Measurements from ENCODE around the gene CDYL.

CDYL gene

GRCh38 chr6:4983322-4983721 lies 207.1 kb downstream of the CDYL start:
- no peak for TF ChIP-seq CTCF (IDR thresholded peaks at IDR 0.05; ENCODE audit: extremely low read depth, missing control alignments)
- DNase-seq (ENCODE audit: low spot score) = no peak

- no peak for TF ChIP-seq CTCF (IDR thresholded peaks at IDR 0.05; ENCODE audit: extremely low read depth, missing control alignments)
- no peak for DNase-seq (ENCODE audit: low spot score)
Measured at GRCh38 chr6:4986999-4987398, 210.8 kb downstream of the CDYL start.

- no peak for DNase-seq (ENCODE audit: low spot score)
- no peak for TF ChIP-seq CTCF (IDR thresholded peaks at IDR 0.05; ENCODE audit: extremely low read depth, missing control alignments)
Measured at GRCh38 chr6:4987432-4987831, 211.2 kb downstream of the CDYL start.

- TF ChIP-seq CTCF (IDR thresholded peaks at IDR 0.05; ENCODE audit: extremely low read depth, missing control alignments) = no peak
- DNase-seq (ENCODE audit: low spot score) = no peak
Measured at GRCh38 chr6:4994741-4995140, 218.5 kb downstream of the CDYL start.

- TF ChIP-seq CTCF (IDR thresholded peaks at IDR 0.05; ENCODE audit: extremely low read depth, missing control alignments) = no peak
- no peak for DNase-seq (ENCODE audit: low spot score)
Measured at GRCh38 chr6:4997862-4998261, 221.7 kb downstream of the CDYL start.

- no peak for DNase-seq (ENCODE audit: low spot score)
- TF ChIP-seq CTCF (IDR thresholded peaks at IDR 0.05; ENCODE audit: extremely low read depth, missing control alignments) = no peak
Measured at GRCh38 chr6:4999586-4999985, 223.4 kb downstream of the CDYL start.

- peak; percentile 95 for DNase-seq (ENCODE audit: low spot score)
- peak; percentile 69 for TF ChIP-seq CTCF (IDR thresholded peaks at IDR 0.05; ENCODE audit: extremely low read depth, missing control alignments)
Measured at GRCh38 chr6:5003604-5004372, 227.6 kb downstream of the CDYL start, which contains the start of gene RPP40. Gene RPP40 (minus strand): TSS chr6:5004037. CDS start chr6:5004002, 35 bp downstream.

Measured in GM20000 (cell line).